GDM1 (cell line): ENCODE measurements around the gene GMPPB.

Experiments
- DNase-seq: peaks from one replicate; lab custom pipeline; 2025; lab: John Stamatoyannopoulos, UW

GMPPB gene

DNA sequence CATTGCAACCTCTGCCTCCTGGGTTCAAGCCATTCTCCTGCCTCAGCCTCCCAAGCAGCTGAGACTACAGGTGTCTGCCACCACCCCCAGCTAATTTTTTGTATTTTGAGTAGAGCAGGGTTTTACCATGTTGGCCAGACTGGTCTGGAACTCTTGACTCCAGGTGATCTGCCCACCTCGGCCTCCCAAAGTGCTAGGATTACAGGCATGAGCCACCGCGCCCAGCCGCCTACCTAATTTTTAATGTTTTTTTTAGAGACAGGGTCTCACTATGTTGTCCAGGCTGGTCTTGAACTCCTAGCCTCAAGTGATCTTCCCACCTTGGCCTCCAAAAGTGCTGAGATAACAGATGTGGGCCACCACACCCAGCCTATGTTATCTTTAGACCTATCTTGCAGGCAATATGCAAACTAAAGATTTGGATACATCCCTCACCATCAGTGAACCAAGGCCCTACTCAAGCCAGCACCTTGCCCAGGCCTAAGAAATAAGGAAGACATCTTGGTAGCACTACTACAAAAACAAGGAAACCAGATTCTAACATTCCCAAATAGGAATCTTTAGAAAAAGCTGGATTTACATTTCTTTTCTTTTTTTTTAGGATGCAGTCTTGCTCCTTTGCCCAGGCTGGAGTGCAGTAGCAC lies 6.3 kb upstream of the GMPPB start:
- no peak for DNase-seq

DNA sequence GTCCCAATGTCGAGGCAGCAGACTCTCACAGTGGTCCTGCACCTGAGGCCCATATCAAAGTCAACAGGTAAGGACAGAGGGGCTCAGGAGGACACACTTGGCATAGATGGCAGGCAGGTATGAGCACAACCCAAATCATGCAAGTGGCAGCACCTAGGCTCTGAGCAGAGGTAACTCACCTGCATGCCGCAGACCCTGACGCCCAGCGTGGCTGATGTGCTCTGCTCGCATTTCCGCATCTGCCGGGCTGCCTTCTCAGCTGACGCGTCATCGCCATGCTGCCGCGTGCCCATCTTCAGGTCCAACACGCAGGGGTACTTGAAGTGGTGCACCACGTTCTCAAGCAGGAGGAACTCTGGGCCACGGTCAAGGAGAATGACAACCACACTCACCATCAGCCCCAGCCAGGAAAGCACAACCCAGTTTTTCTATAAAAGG lies 4.2 kb upstream of the GMPPB start:
- DNase-seq = no peak

DNA sequence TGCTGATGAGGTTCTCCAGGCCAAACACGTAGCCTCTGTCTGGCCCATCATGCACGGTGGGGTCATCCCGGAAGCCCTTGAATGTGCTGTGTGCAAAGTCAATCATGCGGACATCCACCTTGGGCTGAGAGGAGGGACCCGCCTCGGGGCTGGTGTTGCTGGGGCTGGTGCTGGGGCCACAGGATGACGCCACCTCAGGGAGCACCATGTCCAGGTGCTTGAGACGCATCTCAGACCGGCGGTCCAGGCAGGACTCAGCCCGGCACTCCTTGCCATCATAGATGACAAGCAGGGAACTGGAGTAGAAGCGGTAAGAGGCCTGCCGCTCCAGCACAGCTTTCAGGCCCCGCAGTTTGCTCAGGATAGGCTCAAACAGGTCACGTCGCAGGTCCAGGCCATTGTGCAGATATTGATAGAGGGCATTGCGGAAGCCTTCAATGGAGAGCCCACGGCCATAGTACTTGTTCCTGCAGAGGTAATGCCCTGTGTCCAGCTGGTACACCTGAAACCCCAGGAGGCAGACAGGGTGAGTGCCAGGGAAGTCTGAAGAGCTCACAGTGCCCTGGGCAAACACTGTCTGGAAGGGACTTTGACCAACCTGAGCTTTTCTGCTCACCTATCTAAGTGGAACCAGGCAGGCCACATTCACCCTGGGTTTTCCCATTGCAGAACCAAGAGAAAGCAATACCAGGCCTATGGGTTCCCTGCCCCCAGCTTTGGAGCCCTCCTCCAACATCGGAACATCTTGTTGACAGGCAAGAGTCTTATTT lies 3.6 kb upstream of the GMPPB start:
- DNase-seq = no peak

DNA sequence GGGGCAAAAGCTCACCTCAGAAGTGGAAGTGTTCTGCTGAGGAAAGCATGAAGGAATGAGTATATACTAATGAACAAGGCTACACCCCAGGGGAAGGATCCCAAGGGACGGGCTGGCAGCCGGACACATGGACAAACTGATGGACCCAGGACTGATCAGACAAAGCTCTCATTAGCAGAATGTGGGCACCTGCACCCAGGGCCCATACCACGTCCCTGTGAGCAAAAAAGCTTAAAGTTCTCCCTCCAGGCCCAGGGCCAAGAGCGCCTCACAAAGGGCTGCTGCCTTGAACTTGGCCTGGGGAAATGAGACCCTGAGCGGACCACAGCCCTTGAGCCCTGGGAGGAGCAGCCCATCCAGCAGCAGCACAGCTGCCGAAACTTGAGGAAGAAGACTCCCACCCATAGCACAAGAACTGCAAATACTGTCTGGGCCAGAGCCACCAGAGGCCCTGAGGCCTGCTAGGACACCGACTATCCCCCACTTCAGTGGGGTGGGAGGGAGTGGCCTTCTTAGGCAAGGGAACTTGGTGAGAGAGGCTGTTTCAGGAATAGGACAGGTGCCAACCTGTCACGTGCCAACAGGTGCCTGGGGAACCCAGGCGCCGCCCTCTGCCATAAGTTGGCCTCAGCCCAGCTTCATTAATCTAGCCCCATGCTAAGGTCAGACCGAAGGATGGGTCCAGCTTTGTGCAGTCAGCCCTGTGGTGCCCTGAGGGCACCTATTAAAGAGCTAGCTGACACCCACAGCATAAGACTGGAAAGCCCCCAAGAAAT lies 2.3 kb upstream of the GMPPB start:
- DNase-seq = no peak

DNA sequence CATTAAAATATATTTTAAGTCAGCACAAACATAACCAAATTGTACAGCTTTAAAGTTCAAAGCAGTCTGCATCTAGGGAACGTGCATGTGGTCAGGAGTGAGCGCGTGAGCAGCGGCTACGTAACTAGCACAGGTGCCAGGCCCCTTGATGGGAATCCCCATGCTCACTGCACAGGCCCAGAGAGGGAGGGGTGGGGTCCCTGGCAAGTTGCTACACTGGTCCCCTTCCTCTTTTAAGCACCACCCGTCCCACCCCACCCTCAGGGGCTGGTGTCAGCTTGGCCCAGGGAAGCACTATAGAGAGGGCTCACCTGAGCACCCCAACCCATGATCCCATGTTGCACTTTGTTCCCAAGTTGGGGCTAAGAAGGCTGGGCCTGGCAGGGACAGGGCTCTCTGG lies 835 bp upstream of the GMPPB start:
- DNase-seq = no peak

DNA sequence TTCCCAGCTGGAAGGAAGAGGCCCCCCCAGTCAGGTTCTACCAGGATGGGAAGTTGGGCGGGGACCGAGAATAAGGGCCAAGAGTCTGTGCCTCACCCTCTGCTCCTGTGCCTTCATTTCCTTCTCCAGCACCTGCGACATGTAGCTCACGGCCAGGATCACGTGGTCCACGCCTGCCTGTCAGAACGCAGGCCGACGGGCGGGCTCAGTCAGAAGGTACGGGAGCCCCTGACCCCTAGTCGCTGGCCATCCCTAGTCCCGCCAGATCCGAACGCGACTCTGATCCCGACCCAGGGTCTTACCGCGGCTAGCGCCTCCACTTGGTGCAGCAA lies 489 bp downstream of the GMPPB start:
- no peak for DNase-seq

DNA sequence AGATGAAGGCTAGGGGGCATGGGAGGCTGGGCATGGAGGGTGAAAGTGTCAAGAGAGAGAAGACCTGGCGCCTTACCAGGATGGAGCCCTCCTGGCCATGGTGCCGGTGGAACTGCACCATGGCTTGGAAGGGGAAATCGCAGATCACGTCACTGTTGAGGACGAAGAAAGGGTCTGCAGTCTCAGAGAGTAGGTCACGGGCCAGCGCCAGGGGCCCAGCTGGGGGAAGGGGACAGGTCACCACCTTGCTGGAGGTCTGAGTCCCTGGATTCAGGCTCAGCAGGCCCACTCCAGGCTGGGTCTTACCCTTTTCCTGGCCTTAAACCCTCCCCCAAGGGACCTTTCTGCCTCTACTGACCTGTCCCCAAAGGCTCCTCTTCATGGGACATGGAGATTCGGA lies 855 bp downstream of the GMPPB start:
- no peak for DNase-seq

DNA sequence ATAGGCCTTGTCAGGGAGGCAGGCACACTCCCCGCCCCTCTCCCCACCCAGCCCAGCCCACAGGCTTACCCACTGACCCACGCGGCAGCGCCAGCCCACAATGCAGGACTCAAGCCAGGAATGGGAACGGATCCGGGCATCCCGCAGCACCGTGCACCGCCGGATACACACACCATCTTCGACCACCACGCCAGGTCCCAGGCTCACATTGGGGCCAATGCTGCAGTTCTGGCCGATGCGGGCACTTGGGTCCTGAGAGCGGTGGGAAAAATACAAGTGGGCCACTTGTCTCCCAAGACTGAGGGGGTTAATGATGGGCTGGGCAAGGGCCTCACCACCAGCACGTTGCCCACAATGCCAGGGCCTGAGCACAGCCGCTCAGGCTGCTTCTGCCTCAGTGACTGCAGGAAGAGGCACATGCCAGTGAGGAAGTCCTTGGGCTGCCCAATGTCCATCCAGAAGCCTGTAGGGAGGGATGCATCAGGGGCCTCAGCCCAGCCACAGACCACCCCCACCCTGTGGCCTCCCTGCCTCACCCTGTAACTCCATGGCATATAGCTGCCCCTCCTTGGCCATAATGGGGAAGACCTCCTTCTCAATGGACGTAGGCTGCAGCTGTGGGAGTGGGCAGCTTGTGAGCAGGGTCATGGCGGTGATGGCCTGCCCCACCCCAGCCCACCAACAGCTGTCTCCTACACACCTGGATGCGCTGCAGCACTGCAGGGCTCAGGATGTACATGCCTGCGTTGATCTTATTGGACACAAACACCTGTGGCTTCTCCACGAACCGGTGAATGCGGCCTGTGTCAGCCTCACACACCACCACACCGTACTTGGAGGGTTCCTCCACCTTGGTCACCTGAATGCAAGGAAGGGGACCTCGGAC lies 1.6 kb downstream of the GMPPB start:
- DNase-seq = no peak

DNA sequence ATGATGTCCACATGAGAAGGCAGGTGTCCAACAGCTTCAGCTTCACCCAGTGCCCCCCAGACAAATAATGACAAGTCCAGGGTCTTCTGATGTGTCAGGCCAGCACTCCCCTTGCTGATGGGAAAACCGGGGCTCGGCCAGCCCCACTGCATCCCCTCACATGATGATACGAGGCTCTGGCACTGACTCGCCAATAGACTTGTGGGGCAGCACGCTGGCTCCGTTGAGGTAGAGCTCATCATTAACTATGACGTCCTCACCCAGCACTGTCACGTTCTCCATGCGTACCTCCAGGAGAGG lies 2.2 kb downstream of the GMPPB start:
- no peak for DNase-seq

DNA sequence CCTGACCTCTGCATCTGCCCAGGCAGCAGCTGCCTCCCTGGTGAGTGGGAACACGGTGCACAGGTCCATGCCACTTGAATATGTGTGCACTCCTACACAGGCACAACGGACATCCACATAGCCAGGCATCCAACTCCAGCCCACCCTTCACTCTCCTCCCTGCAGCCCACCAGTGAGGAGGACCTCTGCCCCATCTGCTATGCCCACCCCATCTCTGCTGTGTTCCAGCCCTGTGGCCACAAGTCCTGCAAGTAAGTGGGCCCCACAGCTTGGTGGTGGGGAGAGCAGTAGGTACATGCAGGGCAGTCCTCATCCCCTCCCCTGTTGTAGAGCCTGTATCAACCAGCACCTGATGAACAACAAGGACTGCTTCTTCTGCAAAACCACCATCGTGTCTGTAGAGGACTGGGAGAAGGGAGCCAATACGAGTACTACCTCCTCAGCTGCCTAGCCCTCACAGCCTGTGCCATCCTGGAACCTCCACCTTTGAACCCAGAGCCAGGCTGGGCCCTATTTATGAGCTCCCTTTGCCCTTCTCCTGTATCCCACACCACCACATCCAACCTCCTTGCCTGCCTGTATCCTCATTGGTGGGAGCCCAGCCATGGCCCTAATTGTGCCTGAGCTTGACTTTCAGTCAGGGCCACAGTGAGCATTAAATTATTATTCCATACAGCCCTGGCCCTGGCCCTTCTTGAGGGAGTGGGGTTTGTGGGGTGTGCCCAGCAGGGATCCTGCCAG lies 2.7 kb downstream of the GMPPB start:
- DNase-seq = no peak

DNA sequence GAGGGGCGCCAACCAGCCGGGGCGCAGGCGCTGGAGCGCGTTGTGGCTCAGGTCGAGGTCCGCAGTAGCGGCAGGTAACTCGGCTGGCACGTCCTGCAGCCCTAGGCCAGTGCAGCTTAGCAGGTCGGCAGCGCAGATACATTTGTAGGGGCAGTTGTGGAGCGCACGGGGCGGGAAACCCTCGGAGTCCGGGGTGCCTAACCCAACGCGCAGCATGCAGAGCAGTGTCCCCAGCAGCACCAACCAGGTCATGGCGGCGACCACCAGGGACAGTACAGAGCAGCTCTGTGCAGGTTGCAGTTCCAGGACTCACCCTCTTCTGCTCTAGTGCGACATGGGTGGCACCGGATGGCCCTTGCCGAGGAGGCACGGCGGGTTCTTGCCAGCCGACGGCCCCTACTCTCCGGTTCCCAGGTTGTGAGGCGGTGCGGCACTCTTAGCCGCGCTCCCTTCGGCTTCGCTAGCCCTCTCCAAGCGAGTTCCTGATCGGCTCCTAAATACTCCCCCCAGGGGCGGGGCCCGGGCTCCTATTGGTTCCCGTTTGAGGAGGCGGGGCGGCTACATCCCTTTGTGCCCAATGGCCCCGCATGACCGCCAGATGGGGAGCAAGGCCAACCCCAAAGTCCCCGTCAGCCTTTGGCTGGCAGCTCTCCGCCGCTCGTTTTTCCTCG lies 4.4 kb downstream of the GMPPB start, which contains the start of gene AMIGO3:
Gene AMIGO3 (minus strand): TSS at position 471 of the 671 bp plus-strand sequence. CDS start 219 bp downstream, at position 252.
- DNase-seq = peak; percentile 57

DNA sequence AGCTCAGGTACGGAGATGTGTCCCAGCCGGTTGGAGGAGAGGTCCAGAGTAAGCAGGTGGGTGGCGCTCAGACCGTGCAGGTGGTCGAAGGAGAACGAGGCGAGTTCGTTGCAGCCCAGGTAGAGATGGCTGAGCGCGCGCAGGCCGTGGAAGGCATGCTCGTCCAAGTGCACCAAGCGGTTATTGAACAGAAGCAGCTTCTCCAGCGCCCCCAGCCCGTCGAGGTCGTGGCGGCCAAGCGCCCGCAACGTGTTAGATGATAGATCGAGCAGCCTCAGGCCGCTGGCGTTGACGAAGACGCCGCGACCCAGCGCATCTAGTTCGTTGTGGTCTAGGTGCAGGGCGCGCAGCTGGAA lies 4.9 kb downstream of the GMPPB start:
- DNase-seq = no peak

DNA sequence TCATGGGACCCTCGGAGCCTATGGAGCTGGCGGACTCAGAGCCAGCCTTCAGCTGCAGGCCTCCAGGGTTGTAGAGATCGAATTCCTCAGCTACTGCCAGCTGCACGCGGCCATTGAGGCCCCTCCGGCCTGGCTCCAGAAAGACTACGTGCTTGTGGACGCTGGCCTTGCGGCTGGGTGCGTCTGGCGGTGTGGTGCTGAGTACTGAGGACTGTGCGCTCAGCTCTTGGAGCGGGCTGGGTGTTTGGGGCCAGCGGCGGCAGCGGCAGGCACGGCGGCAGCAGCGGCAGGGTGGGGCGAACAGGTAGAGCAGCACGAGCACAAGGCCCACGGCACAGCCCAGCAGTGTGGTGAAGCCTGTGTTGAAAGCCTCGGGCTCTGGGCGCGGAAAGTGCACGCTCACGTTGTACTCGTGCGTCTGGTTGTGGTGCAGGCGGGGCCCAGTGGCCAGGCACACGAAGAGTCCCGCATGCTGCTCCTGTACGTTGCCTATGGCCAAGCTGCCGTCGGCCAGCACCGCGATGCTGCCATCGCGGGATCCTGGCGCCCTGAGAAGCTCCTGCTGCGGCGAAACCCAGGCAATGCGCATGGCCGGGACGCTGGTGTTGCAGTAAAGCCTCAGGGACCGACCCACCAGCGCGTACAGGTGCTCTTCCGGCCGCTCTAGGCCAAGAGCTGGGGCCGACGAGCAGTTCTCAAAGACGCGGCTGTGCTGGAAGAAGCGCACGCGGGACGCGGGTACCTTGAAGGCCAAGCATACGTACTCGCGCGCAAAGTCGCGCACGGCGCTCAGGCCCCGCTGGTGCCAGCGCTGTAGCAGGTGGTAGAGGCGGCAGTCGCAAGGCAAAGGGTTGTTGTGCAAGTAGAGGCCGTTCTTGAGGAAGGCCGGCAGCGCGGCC lies 5.5 kb downstream of the GMPPB start:
- no peak for DNase-seq

DNA sequence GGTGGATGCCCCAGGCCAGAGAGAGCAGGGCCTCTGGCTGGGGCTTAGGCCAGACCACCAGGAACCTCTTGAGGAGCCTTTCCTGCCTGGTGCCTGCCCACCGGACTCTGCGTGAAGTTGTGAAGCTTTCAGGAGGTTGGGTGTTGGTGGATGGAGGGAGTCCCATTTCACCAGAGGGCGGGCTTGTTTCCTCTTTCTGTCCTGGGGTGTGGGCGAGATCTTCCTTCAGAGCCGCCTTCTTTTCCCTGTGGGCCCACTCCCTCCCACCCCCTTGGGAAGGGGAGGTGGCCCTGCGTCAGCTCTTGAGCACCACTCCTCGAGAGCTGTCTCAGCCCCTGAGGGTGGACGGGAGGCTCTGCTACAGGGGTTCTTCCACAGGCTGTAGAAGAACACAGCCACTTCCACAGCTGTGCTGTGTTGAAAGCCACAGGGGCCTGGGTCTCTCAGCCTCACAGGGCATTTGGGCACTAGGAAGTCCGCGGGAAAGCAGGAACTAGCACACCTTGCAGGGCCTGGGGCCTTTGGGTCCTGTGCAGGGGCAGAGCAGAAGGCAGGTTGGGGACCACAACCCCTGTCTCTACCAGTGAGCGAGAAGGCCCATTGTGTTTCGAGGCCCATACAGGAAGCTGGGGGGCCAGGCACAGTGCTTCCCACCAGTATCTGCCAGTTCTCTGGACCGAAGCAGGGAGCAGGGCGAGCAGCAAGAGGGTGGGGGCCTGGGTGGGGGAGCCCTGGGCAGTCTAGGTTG lies 6.4 kb downstream of the GMPPB start:
- DNase-seq = no peak

DNA sequence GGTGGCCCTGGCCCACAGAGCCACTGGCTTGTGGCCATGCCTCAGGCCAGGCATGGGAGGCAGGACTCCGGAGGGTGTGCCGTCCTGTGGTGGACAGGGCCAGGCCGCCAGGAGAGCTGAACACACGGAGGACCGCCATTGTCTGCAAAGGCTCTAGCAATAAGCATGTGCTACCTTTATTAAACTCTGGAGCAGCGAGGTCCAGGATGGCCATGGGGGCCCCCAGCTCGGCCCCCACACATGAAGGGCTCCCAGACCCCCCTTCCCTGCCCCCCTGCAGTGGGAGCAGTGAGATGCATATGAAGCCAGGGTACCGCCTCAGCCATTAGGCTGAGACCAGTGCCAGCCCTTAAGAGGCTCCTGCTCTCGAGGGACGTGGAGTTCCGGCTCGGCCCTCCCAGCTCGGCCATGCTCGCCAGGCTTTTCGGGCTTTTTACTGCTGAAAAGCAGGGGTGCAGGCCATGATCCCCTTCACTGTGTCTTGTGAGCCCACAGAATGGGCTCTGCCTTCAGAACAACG lies 7.0 kb downstream of the GMPPB start:
- no peak for DNase-seq

DNA sequence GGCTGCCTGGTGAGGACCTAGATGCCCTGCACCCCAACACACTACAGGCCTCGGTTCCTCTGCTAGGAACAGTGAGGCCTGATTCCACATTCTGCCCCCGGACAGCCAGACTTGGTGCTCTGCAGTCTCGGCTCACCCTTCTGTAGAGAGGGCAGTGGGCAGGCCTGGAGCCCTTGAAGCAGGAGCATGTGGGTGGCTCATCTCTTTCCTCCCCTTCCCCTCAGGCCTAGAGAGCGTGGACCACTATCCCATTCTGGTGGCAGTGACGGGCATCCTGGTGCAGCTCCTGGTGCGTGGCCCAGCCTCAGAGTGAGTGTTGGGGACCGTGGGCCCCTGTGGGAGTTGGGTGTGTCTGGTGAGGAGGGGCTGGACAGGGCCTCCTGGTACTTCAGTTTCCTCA lies 7.6 kb downstream of the GMPPB start:
- no peak for DNase-seq

DNA sequence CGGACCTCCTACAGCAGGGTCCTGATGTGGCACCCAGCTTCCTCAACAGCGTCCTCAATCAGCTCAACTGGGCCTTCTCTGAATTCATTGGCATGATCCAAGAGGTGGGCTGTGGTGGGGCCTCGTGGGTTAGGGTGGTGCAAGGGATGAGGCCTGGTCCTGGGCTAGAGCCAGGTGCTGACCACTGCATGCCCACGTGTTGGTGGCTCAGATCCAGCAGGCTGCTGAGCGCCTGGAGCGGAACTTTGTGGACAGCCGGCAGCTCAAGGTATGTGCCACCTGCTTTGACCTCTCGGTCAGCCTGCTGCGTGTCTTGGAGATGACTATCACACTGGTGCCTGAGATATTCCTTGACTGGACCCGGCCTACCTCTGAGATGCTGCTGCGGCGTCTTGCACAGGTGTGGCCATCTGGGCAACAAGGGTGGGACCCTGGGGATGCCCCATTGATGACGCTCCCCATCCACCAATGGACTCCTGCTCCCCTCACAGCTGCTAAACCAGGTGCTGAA lies 8.1 kb downstream of the GMPPB start:
- DNase-seq = no peak

DNA sequence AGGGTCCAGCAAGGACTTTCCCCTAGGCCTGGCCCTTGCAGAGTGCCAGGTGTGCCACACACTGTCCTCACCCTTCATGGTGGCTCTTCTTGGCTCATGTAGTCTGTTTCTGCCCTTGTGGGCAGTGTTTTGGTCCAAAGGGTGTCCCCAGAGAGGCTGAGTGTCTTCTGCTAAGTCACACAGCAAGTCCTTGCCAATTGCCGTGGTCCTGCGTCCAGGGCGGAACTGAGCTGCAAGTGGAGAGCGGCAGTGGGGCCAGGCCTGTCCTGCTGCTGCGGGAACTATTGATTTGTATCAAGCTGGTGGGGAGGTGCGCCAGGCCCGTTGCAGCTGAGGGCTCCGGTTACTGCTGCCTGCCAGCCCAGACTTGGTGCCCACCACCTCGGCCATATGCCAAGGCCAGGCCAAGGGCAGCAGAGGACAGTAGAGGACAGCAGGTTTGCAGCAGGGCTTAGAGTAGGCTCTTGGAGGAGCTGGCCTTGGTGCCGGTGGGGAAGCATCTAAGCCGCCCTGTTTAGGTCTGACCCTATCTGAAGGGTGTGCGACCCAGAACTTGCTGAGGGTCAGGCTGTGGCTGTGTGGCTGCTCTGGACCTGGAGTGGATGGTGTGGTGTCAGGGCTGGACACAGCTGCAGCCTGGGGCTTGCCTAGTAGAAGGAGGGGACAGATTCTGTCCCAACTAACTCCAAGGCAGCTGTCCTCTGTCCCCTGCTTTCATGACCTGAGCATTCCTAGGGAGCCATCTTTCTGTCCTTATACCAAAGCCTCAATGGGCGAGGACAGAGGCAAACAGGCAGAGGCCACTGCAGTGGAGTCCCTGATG lies 8.8 kb downstream of the GMPPB start:
- DNase-seq = no peak
